Vagina (tissue), 2 donors: Measurements from ENCODE around the gene FBXO39.

Experiments used
- CTCF ChIP-seq, 3 experiments: fragments of 450-650 bp in 2 of 3; fragments of 200-600 bp in 1 of 3; sonication (generic) in 1 of 3; IDR thresholded peaks; one replicate each; pipeline ENCODE4 v1.5.1; 2017 to 2019; ENCODE audit warnings: antibody characterized with exemption in 3 of 3, mild to moderate bottlenecking in 2 of 3, moderate library complexity in 2 of 3
- POLR2AphosphoS5 ChIP-seq, 2 donors: sonication (generic); formaldehyde crosslinking; IDR thresholded peaks; one replicate each; pipeline ENCODE4 v1.9.0; 2017; ENCODE audit warnings: antibody characterized with exemption in 2 of 2, mild to moderate bottlenecking in 2 of 2, low read depth in 1 of 2; ENCODE audit not compliant: insufficient read depth in 1 of 2

DNA sequence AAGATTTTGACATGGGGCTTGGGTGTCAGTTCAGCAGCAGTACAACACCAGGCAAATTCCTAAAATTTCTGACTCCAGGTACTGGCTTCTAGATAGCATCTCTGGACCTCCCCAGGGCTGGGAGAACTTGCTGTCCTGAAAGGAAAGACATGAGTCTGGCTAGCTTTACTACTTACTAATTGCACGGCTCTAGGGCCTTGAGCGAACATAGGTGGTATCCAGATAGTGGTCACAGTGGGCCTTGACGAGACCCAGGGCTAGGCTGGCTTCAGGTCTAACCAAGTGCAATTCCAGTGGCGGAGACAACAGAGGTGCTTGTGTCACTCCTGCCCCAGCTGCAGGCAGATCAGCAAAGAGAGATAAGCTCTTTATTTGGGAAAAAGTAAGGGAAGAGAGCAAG, 46.5 kb upstream of the FBXO39 start:
- TF ChIP-seq POLR2AphosphoS5 (IDR thresholded peaks at IDR 0.05; ENCODE audit: insufficient read depth in 1 of 2, low read depth in 1 of 2): no peak
- no peak for TF ChIP-seq CTCF (IDR thresholded peaks at IDR 0.05)
